ENCODE measurements around the gene FANCM. TPM values are rescaled to one million over a fixed set of nuclear protein-coding genes. Genes with fewer than 3 reads are reported as not detected.

The FANCM gene
- total and polyA plus RNA-seq, 2 experiments from 2014 or later: 5.6 to 12.4 TPM

DNA sequence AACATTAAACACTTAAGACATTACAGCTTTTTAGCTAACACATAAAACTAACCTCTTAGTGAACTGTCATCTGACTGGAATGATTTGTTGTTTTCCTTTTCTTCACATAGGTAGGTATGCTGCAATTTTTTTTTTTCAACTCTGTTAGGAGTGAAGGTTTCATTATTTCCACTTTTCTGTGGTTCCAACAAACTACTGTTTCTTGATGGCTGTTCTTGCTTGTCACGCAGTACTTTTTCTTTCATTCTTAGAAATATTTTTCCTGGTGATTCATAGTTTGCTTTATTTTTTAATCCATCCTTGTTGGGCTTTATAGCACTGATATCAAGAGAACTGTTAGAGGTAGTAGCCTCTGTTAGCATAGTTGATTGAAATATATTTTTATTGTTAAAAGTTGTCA lies 111.0 kb downstream of the FANCM start:
- H3K4me1 ChIP-seq (ENCODE audit: low read depth): peaks cover 15% of the 10 kb centered on the region
- no peaks in the 10 kb centered on the region for H3K9me3 ChIP-seq (ENCODE audit: low read depth)
- TF ChIP-seq, protein P1, sequence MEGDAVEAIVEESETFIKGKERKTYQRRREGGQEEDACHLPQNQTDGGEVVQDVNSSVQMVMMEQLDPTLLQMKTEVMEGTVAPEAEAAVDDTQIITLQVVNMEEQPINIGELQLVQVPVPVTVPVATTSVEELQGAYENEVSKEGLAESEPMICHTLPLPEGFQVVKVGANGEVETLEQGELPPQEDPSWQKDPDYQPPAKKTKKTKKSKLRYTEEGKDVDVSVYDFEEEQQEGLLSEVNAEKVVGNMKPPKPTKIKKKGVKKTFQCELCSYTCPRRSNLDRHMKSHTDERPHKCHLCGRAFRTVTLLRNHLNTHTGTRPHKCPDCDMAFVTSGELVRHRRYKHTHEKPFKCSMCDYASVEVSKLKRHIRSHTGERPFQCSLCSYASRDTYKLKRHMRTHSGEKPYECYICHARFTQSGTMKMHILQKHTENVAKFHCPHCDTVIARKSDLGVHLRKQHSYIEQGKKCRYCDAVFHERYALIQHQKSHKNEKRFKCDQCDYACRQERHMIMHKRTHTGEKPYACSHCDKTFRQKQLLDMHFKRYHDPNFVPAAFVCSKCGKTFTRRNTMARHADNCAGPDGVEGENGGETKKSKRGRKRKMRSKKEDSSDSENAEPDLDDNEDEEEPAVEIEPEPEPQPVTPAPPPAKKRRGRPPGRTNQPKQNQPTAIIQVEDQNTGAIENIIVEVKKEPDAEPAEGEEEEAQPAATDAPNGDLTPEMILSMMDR (IDR thresholded peaks at IDR 0.05; ENCODE audit: low read depth, low read length): no peak
- DNase-seq (ENCODE audit: low read depth in 1 of 2, low spot score in 1 of 2): no peak
- no peaks in the 10 kb centered on the region for H3K36me3 ChIP-seq
- H3K27me3 ChIP-seq: no peaks in the 10 kb centered on the region
- no peak overlapping the region for H3K27ac ChIP-seq
- H3K4me3 ChIP-seq: no peak overlapping the region

DNA sequence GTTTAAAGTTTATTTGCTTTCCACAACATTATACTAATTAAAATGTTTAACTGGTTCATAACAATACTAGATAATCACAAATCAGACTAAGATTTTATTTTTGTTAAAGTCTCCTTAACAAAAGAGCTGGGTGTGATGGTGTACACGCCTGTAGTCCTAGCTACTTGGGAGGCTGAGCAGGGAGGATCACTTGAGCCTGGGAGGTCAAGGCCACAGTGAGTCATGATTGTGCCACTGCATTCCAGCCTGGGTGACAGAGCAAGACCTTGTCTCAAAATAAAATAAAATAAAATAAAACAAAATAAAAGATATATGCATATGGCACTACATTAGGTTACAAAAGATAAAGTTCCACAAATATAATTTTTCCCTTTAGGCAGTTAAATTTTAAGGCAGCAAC lies 111.7 kb downstream of the FANCM start:
- no peak overlapping the region for H3K4me3 ChIP-seq
- no peaks in the 10 kb centered on the region for H3K27me3 ChIP-seq
- DNase-seq (ENCODE audit: low read depth in 1 of 2, low spot score in 1 of 2): no peak
- peaks cover 18% of the 10 kb centered on the region for H3K4me1 ChIP-seq (ENCODE audit: low read depth)
- no peaks in the 10 kb centered on the region for H3K36me3 ChIP-seq
- TF ChIP-seq, protein P1 (IDR thresholded peaks at IDR 0.05; ENCODE audit: low read depth, low read length): no peak
- H3K9me3 ChIP-seq (ENCODE audit: low read depth): no peaks in the 10 kb centered on the region
- H3K27ac ChIP-seq: no peak overlapping the region

DNA sequence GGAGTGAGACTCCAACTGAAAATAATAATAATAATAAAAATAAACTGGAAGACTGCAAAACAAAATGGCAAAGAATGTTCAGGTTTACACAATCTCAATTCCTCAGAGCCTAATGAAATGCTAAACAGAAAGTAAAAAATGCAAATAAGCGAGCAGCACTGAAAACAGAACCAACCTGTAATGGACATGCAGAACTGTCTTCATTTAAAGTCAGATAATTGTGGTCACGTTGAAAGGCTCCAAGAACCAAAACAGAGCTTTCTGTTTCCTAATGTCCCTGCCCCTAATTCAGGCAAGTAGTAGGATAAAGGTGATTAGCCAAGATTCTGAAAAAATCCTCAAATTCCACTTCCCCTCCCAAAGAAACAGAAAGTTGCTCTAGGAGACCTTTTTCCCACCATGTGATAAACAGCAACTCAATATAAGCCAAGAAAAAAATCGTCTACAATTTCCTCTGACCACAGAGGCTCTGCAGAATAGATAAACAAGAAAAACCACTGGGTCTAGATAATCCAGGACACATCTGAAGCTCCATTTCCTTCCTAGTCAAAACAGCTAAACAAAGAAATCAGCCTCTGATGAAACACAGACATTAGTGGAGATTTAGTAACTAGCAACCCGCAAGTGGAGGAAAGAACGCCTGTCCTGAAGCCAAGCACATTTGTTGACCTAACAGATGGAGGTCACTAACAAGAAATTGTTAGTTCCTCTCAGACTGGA lies 114.3 kb downstream of the FANCM start:
- Histone ChIP-seq H3K36me3 (no peaks in the 10 kb centered on the region), H3K4me1 (ENCODE audit: low read depth) (peaks cover 18% of the 10 kb centered on the region), H3K4me3 (no peak overlapping the region), H3K27ac (peak overlapping the region; percentile 29), H3K9me3 (ENCODE audit: low read depth) (no peaks in the 10 kb centered on the region), H3K27me3 (no peaks in the 10 kb centered on the region)
- peak in 1 of 2 donors; percentile 95 for DNase-seq (ENCODE audit: low read depth in 1 of 2, low spot score in 1 of 2)
- TF ChIP-seq, protein P1 (IDR thresholded peaks at IDR 0.05; ENCODE audit: low read depth, low read length): no peak

Other genes with a start within 250 kb of the FANCM start
- 4.5 and 12.9 TPM in 2 replicates for gene KLHL28, start 174.0 kb upstream of the FANCM start, total RNA-seq
- gene KLHL28, start 174.0 kb upstream of the FANCM start, polyA plus RNA-seq: 8.8 and 12.2 TPM in 2 replicates
- 13.8 and 20.7 TPM in 2 replicates for gene TOGARAM1, start 173.7 kb upstream of the FANCM start, total RNA-seq
- gene TOGARAM1, start 173.7 kb upstream of the FANCM start, polyA plus RNA-seq: 18.2 and 18.4 TPM in 2 replicates
- 30.0 and 40.7 TPM in 2 replicates for gene PRPF39, start 51.8 kb upstream of the FANCM start, total RNA-seq
- 30.4 and 34.9 TPM in 2 replicates for gene PRPF39, start 51.8 kb upstream of the FANCM start, polyA plus RNA-seq
- gene FKBP3, start 1.4 kb upstream of the FANCM start, total RNA-seq: 54.0 and 69.6 TPM in 2 replicates
- 225 and 298 TPM in 2 replicates for gene FKBP3, start 1.4 kb upstream of the FANCM start, polyA plus RNA-seq
- gene MIS18BP1, start 117.3 kb downstream of the FANCM start, total RNA-seq: 6.2 and 34.8 TPM in 2 replicates
- gene MIS18BP1, start 117.3 kb downstream of the FANCM start, polyA plus RNA-seq: 11.8 and 42.2 TPM in 2 replicates